Type B pancreatic cell (in vitro differentiated cells): ENCODE measurements around the gene TPRN. TPM values are rescaled to one million over a fixed set of nuclear protein-coding genes. Genes with fewer than 3 reads are reported as not detected.

Experiments
- DNase-seq: peaks from one replicate; pipeline ENCODE4 v3.0.0; 2021; ENCODE audit warnings: mixed read lengths; ENCODE audit not compliant: unreplicated experiment; ENCODE audit errors: extremely low spot score
- H3K27ac Mint-ChIP-seq: 2 replicates; pipeline ENCODE4 v1.8.0; 2021; ENCODE audit warnings: mild to moderate bottlenecking, mixed read lengths
- H3K27me3 Mint-ChIP-seq: 2 replicates; pipeline ENCODE4 v1.8.0; 2021; ENCODE audit warnings: mixed read lengths
- H3K36me3 Mint-ChIP-seq: 2 replicates; pipeline ENCODE4 v1.8.0; 2021; ENCODE audit warnings: mixed read lengths
- H3K4me1 Mint-ChIP-seq: one replicate; pipeline ENCODE4 v1.8.0; 2021; ENCODE audit warnings: mixed read lengths; ENCODE audit not compliant: unreplicated experiment
- H3K4me3 Mint-ChIP-seq: 2 replicates; pipeline ENCODE4 v1.8.0; 2021; ENCODE audit warnings: mild to moderate bottlenecking, mixed read lengths
- H3K9me3 Mint-ChIP-seq: 2 replicates; pipeline ENCODE4 v1.8.0; 2021; ENCODE audit warnings: mixed read lengths
- total RNA-seq: library from RNA; stranded (reverse); gene quantifications from 2 replicates; pipeline ENCODE4 v1.2.1, GENCODE V29; 2021; ENCODE audit warnings: low replicate concordance
- TF ChIP-seq, protein P1 (sequence below): fragments of 200-600 bp; sonication (generic); conservative IDR thresholded peaks from 2 replicates; pipeline ENCODE4 v1.5.0; 2021; ENCODE audit warnings: antibody characterized with exemption, mild to moderate bottlenecking

The TPRN gene
- total RNA-seq, 1 donor from 2014 or later: 24.1 TPM

DNA sequence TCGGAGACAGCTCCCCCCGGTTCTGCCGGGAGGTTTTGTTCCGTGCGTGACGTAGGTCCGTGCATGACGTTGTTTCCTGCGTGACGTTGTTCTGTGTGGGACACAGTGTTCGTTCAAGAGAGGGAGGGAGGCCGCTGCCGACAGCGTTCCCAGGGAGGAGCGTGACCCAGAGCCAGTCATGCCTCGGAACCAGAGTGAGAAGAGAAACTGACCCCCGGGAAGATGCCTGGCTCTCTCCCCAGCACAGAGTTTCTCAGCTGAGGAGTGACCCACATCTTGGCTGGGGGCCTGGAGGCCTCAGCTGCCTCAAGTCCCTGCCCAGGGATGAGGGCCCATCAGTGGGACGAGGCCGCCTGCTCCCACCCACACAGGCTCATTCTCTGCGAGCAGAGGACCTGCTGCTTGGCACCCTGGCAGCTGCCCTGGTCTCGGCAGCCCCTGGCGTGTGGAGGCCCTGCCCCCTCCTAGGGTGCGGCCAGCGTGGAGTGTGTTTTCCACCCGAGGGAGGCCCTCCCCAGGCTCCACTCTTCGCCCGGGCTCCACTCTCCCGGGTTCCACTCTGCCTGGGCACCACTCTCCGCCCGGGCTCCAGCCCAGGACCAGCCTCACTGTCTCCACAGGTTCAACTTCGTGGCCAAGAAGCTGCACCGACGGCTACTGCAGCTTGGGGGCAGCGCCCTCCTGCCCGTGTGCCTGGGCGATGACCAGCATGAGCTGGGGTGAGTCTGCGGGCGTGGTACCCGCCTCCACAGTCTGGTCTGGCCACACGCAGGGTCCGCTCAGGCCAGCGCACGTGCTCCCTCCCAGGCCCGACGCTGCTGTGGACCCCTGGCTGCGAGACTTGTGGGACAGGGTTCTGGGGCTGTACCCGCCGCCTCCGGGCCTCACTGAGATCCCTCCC, 12.9 kb upstream of the TPRN start:
- Mint-ChIP-seq H3K36me3 (no peaks in the 10 kb centered on the region), H3K4me3 (no peak overlapping the region), H3K9me3 (no peaks in the 10 kb centered on the region), H3K27ac (no peak overlapping the region), H3K4me1 (peaks cover 3% of the 10 kb centered on the region), H3K27me3 (no peaks in the 10 kb centered on the region)
- DNase-seq: no peak
- TF ChIP-seq, protein P1, sequence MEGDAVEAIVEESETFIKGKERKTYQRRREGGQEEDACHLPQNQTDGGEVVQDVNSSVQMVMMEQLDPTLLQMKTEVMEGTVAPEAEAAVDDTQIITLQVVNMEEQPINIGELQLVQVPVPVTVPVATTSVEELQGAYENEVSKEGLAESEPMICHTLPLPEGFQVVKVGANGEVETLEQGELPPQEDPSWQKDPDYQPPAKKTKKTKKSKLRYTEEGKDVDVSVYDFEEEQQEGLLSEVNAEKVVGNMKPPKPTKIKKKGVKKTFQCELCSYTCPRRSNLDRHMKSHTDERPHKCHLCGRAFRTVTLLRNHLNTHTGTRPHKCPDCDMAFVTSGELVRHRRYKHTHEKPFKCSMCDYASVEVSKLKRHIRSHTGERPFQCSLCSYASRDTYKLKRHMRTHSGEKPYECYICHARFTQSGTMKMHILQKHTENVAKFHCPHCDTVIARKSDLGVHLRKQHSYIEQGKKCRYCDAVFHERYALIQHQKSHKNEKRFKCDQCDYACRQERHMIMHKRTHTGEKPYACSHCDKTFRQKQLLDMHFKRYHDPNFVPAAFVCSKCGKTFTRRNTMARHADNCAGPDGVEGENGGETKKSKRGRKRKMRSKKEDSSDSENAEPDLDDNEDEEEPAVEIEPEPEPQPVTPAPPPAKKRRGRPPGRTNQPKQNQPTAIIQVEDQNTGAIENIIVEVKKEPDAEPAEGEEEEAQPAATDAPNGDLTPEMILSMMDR: no peak

DNA sequence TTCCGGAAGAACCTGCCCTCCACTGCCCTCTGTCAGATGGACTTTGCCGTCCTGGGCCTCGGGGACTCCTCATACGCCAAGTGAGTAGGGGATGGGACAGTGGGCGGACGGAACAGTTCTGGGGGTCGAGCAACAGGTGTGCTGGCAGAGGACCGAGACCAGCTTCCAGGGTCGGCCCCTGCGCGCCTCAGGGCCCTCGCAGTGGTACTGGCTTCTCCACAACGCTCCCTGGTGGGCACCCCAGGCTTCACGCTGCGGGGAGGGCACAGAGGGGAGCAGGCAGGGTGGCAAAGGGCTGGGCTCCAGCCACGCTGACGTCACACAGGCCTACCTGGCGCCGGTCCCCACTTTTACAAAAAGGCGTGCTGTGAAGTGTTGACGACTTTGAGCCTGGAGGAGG, 12.0 kb upstream of the TPRN start:
- DNase-seq: no peak
- peaks cover 4% of the 10 kb centered on the region for H3K4me1 Mint-ChIP-seq
- no peaks in the 10 kb centered on the region for H3K9me3 Mint-ChIP-seq
- TF ChIP-seq, protein P1: no peak
- H3K27me3 Mint-ChIP-seq: no peaks in the 10 kb centered on the region
- no peak overlapping the region for H3K27ac Mint-ChIP-seq
- H3K36me3 Mint-ChIP-seq: peaks cover 2% of the 10 kb centered on the region
- no peak overlapping the region for H3K4me3 Mint-ChIP-seq

DNA sequence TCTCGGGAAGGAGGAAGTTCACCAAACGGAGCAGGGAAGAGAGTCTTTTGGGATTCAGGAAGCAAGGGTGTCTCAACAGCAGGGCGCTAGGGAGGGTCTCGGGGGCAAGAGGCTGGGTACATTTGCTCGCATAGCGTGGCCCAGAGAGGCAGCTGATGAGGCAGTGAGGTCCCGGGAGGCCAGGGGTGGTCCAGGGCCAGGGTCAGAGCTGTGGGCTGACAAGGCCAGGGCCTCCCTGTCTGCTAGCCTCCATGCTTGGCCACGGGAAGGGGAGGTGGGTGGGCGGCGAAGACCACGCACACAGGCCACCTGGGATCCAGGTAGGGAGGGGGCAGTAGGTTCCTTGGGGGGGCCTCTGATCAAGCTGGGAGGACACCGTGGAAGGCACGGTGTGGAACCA, 11.0 kb upstream of the TPRN start:
- Mint-ChIP-seq H3K36me3 (peaks cover 6% of the 10 kb centered on the region), H3K27me3 (no peaks in the 10 kb centered on the region), H3K27ac (no peak overlapping the region), H3K9me3 (no peaks in the 10 kb centered on the region), H3K4me3 (no peak overlapping the region), H3K4me1 (peaks cover 7% of the 10 kb centered on the region)
- no peak for DNase-seq
- TF ChIP-seq, protein P1: no peak

DNA sequence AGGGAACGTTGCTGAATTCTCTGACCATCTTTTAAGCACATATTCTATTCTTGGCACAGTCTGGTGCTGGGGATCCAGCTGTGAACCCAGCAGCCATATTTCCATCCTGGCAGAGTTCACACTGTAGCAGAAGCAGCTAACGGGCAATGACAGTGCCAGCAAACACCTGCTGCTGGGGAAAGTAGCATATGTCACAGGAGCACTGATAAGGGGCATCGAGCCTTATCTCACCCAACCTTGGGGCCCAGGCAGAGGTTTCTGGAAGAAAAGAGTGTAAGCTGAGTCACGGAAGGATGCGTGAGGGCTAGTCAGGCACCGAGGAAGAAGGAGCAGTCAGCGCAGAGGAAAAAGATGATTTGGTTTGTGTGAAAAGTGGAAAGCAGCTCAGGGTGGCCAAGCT, 6.1 kb upstream of the TPRN start:
- TF ChIP-seq, protein P1: no peak
- H3K27me3 Mint-ChIP-seq: no peaks in the 10 kb centered on the region
- peak overlapping the region; percentile 86 for H3K27ac Mint-ChIP-seq
- H3K4me1 Mint-ChIP-seq: peaks cover 24% of the 10 kb centered on the region
- peak overlapping the region; percentile 94 for H3K4me3 Mint-ChIP-seq
- no peak for DNase-seq
- H3K36me3 Mint-ChIP-seq: peaks cover 6% of the 10 kb centered on the region
- H3K9me3 Mint-ChIP-seq: no peaks in the 10 kb centered on the region

DNA sequence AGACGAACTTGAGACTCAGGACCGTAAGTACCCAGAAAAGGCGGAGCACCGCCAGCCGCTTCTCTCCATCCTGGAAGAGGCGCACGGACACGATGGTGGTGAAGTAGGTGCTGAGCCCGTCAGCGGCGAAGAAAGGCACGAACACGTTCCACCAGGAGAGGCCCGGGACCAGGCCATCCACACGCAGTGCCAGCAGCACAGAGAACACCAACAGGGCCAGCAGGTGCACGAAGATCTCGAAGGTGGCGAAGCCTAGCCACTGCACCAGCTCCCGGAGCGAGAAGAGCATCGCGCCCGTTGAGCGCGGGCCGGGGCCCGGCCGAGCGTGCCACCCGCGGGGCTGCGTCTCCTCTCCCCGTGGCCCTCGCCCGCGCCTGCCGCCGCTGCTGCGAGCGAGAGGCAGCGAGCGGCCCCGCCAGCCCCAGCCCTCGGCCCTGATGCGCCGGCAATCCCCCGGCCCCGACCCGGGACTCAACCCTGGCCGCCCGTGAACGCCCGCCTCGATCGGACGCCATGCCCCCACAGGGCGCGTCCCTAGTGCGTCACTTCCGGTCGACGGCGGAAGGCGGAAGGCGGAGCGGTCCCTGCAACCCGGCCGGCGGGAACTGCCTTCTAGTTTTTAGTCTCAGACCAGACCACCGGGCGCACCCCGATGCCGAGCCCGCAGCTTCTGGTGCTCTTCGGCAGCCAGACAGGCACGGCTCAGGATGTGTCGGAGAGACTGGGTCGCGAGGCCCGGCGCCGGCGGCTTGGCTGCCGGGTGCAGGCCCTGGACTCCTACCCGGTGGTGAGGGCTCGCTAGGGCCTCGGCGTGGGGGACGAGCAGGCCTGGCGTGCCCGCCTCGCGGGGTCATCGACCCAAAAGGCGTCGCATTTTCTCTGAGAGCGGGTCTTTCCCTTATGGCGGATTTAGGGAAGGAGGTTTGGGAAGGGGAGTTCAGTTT, 4.9 kb upstream of the TPRN start, which contains the start of the genes NDOR1 and TMEM203:
Gene NDOR1, plus strand, starts transcription at position 575 of the 944 bp plus-strand sequence. Its CDS starts 78 bp downstream, at position 653.
Gene TMEM203, minus strand, starts transcription at position 523 of the 944 bp plus-strand sequence. Its CDS starts 234 bp downstream, at position 289.
- H3K4me3 Mint-ChIP-seq: peak within 1 kb of the TSS; percentile 94
- H3K36me3 Mint-ChIP-seq: peaks cover 6% of the 10 kb centered on the region
- DNase-seq: peak; percentile 93
- H3K27ac Mint-ChIP-seq: peak within 1 kb of the TSS; percentile 91
- TF ChIP-seq, protein P1: no peak
- H3K4me1 Mint-ChIP-seq: peaks cover 27% of the 10 kb centered on the region
- no peaks in the 10 kb centered on the region for H3K9me3 Mint-ChIP-seq
- no peaks in the 10 kb centered on the region for H3K27me3 Mint-ChIP-seq
